ENCODE results near the gene CEP85L.

CEP85L gene

DNA sequence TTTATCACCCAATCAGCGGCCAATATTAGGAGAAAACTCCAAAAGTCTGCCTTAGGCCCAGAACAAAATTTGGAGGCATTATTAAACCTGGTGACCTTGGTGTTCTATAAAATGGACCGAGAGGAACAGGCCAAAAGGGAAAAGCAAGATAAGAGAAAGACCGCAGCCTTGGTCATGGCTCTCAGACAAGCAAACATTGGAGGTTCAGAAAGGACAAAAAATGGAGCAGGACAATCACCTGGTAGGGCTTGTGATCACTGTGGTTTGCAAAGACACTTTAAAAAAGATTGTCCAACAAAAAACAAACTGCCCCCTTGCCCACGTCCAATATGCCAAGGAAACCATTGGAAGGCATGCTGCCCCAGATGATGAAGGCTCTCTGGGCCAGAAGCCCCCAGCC lies 31.2 kb downstream of the CEP85L start:
- no peak for DNase-seq (ENCODE audit: low read depth)

DNA sequence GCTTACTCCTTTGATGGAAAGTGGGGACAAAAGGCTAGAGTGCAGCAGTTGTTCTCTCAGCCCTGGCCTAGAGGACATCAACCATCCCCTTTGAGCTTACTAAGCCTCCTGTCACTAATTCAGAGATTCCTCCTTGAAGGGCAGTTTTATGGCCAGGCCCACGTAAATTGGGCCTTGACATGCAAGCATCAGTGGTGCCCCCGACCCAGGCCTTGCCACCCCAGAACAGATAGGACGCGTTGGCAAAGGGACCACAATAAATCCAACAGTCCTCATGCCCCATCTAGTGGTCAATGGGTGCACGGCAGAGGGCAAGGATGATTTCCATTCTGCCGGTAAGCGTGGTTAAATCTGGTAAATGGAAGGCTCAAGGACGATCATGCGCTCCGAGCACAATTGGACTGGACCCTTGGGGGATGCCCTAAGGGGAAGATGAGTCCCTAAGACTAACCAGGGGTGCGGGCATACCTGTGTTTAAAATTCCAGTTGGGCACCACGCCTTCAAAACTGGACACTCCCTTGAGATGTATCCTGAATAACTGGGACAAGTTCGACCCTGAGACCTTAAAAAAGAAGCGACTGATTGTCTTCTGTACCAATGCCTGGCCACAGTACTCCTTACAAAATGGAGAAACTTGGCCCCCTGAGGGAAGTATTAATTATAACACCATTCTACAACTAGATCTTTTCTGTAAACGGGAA lies 32.6 kb downstream of the CEP85L start:
- DNase-seq (ENCODE audit: low read depth), result peak; percentile 52

DNA sequence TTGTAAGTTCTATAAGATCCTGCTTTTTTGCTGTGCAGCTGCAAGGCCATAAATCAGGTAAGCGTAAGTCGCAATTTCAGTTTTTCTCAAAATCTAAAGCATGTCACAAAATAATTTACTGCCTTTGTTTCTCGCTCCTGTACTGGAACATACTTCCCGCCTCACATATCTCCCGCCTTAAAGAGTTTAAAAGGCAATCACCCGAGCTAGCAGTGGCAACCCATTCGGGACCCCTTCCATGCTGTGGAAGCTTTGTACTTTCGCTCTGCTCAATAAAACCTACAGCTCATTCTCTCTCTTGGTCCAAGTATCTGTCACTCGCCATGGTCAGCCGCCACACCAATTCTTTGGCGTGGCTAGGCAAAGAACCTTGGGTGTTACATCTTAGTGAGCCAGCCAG lies 34.0 kb downstream of the CEP85L start:
- DNase-seq (ENCODE audit: low read depth), result no peak

DNA sequence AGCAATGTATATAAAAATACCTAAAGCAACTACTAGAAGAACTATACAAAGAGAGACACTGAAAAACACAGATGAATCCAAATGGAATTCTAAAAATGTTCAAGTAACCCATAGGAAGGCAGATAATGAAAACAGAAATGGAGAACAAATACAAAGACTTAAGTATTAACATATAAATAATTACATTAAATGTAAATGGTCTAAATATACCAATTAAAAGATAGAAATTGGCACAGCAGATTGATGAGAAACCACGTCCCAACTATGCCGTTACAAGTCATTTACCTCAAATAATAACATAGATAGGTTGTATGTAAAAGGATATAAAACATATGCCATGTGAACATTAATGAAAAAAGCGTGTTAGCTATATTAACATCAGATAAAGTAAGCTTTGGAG lies 40.1 kb downstream of the CEP85L start:
- no peak for DNase-seq (ENCODE audit: low read depth)

DNA sequence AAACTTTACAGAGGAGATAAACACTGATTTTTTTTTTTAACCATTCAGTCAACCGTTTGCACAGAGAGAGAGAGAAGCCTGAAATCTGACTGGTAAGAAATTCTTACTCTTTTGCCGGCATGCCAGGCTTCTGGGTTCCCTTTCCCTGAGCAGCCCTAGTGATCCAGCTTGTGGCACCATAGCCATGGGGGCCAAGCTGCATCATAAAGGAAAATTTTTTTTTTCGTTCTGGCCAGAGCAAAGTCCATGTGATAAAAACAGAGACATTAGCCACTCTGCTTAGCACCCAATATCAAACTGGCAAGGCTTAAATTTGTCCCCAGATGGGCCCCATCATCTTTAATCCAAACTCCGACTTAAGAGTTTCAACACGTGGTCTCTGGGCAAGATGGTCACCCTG lies 44.5 kb downstream of the CEP85L start:
- no peak for DNase-seq (ENCODE audit: low read depth)

DNA sequence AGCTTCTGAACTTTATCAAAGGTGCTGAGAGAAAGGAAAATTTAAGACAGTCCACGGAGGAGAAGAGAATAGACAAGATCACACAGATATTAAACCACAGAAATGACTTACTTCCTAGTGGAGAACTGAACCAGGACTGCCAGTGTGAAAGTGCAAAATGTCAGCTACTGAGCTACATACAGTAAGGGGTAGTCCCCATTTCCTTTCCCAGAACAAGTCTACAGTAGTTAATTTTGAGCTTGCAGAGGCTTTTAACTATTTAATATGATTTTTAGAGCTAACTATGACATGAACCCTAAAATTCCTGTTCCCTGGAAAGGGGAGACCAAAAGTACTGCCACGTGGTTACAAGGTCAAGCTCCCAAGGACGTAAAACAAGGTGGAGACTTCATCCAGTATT lies 45.1 kb downstream of the CEP85L start:
- no peak for DNase-seq (ENCODE audit: low read depth)

DNA sequence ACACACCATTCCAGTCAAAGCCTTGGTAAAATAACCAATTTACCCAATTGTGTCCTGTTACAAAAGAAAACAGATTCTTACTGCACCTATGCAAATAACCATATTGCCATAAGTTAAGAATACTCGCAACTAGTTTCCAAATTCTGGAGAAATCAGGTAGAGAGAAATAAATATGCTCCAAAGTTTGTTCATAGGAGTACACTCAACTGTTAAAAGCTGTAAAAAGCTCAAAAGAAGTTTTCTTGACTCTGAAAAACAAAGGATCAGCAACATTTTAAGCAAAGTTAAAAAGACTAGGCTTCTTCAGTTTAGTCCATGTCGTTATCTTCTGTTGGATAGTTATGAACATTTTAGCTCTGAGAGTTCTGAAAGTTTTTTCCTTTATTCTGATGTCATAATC lies 48.0 kb downstream of the CEP85L start:
- no peak for DNase-seq (ENCODE audit: low read depth)

DNA sequence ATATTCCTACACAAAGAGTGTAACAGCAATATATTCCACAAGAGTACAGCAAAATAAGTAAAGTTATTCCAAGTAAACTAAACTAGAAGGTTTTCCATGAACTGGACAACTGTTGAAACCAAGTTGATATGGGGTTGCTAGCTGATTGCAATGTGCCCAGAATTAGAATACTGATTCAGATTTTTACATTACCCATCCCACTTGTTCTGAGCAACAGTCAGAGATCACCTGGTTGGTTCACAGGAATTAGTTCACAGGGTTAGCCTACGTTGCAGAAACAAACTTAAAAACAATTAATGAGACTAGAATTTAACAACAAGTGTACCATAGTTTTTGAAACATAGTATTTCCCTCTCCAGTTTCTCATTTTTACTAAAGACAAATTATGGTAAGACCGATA lies 49.1 kb downstream of the CEP85L start:
- DNase-seq (ENCODE audit: low read depth), result no peak

DNA sequence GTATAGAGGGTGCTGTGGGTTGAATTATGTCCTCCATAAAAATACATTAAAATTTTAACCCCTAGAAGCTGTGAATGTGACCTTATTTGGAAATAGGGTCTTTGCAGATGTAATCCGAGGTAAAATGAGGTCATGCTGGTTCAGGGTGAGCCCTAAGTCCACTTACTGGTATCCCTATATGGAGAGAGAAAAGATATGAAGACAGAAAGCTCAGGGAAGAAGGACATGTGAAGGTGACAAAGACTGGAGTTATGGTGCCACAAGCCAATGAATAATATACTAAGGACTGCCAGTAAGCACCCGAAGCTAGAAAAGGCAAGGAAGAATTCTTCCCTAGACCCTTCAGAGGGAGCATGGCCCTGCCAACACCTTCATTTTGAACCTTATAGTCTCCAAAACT lies 53.1 kb downstream of the CEP85L start:
- no peak for DNase-seq (ENCODE audit: low read depth)

DNA sequence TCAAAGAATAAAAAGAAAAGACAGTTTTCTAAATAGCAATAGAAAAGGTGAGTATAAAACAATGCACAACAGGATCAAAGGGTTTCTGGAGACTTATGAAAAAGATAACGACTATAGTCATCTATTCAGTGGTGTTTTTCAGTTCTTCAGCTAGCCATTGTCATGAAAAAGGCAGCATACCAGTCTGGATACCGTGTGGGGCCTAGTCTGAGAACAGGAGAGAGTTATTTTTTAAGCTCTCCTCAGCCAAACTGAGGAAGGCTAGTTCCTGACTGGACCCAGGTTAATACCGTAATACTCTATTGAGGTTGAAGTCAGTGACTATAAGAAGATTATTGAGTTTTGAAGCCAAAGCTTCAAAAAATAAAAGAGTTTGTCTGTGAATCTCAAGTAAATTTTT lies 53.8 kb downstream of the CEP85L start:
- DNase-seq (ENCODE audit: low read depth), result no peak

DNA sequence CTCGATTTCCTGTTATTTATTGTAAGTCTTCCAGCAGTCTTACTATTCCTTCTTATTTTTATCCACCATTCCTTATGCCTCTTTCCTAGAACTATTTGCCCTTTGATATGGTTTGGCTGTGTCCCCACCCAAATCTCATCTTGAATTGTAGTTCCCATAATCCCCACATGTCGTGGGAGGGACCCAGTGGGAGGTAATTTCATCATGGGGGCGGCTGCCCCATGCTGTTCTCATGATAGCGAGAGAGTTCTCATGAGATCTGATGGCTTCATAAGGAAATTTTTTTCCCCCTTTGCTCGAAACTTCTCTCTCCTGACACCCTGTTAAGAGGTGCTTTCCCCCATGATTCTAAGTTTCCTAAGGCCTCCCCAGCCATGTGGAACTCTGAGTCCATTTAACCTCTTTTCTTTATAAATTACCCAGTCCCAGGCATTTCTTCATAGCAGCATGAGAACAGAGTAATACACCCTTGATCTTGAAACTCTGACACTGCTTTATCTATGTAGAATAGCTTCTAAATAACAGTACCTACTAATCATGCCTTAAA lies 54.5 kb downstream of the CEP85L start:
- DNase-seq (ENCODE audit: low read depth), result no peak

DNA sequence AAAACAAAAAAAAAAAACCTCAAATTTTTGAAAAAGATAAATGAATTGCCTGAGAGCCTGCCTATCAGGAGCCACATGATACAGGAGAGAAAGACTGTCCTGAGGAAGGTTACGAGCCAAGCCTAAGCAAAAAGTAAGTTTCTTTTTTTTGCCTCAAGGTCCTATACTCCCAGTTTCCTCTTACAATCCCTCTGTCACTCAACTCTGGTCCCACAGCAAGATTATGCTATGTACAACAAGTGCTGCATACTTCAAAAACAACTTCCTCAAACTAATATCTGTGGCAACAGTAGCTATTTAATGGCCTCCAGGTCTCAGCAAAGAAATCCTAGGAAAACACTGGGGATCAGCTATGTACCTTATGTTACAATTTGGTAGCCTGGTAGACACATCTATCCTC lies 56.5 kb downstream of the CEP85L start:
- DNase-seq (ENCODE audit: low read depth), result no peak

DNA sequence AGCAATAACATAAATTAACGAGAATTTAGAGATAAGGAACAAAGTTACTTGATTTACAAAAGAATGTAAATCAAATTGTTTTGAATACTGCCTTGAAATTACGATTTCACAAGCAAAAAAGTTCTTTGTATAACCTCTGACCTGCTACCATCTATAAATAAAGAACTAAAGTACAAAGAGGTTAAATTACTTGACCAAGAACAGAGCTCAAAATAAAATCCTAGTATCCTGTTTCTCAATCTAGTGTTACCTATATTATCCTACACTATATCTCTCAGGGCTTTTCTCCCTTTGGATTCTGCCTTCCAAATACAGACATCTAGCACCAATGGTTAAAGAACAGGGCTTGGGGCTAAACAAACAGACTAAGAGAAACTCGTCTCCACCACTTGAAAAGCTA lies 59.5 kb downstream of the CEP85L start:
- no peak for DNase-seq (ENCODE audit: low read depth)

DNA sequence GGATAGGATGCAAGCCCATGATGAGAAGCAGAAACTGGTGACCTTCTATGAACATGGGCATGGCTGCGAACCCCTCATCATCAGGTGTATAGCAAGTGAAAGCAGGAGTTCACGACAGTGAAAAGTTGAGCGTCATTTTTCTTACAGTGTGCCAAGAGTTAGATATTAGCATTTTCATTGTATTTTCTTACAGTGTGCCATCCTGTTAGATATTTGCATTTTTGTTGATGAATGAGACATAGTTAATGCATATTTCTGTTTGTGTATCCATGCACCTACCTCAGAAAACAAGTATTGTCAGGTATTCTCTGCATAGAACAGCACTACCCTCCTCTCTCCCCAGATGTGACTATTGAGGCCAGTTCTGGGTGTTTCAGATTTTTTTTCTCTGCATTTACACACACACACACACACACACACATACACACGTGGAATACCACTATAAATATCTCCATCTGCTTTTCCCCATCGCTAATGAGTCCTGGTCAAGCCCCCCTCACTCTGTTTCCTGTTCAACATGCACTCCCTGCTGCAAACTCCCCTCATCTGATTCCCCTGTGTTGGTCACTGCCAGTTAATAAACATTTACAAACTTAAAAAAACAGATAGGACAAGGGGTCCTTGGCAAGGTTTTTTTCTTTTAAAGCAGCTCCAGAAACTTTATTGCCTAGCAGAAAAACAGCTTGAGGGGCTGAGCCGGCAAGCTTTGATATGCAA lies 61.6 kb downstream of the CEP85L start:
- no peak for DNase-seq (ENCODE audit: low read depth)

DNA sequence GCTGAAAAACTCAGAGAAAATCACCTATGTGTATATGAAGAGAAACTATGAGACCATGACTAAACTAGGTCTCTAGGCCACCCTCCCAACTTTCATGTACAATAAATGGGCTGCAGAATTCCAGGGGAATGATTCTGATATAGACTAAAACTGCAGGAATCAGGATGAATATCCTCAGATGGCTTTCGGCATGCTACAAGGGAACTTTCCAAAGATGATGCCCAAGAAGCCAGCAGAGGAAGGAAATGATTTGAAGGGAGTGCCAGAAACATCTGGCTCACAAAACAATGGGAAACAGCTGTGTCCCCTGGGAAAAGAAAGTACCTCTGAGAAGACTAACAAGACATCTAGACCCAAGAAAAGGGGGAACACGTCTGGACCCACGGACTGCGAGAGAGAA lies 62.2 kb downstream of the CEP85L start:
- no peak for DNase-seq (ENCODE audit: low read depth)

DNA sequence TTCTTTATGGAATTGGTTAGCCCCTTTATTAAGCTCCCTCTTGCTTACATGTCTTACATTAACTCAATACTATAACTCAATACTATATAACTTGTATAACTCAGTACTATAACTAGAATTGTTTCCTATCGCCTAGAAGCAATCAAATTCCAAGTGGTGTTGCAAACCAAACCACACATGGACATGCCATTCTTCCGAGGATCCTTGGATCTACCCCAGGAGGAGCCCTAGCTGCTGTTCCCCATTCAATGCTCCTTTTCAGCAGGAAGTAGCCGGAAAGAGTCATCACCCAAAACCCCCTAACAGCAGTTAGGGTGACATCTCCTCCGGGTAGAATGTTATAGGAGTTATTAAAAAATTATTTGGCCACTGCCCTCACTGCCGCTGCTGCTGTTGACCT lies 62.8 kb downstream of the CEP85L start:
- no peak for DNase-seq (ENCODE audit: low read depth)

DNA sequence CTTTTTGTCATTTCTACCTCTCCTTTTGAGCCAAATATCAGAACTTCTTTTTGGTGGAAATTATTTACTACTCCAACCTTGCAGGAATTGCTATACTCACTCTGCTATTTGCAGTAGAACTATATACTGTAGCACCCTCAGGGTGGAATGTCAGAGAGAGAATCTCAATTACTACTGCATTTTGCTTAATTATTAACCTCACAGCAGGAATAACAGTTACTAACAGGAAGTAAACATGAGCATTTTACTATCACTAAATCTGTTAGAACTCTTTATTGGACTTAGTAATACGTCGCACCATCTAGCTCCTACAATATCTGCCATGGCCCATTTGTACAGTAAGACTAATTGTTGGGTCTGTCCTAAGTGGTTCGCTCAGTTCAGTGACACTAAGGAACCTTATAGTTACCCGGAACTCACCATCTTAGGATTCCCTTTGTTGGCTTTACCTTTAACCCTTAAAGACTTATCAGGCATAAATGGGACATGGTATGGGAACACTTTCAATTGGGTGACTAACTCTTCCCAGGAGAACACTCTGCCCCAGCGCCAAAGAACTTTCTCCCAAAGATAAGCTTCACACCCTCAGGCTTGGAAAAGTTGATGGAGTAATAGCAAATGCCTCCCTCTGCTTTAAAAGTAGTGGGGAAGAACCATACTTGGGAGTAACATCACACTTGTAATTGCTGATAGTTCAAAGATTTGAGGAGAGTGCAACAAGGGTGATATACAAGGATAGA lies 64.5 kb downstream of the CEP85L start:
- no peak for DNase-seq (ENCODE audit: low read depth)

DNA sequence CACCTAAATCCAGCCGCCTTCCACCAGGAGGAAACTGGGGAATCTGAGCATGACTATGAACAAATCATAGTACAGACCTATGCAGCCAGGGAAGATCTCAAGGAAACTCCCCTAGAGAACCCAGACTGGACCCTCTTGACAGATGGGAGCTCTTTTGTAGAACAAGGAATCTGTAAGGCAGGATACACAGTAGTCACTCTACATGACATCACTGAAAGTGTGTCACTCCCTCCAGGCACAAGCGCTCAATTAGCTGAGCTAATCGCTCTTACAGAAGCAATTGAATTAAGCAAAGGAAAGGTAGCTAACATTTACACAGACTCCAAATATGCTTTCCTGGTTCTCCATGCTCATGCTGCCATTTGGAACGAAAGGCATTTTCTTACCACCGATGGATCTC lies 66.5 kb downstream of the CEP85L start:
- DNase-seq (ENCODE audit: low read depth), result no peak

DNA sequence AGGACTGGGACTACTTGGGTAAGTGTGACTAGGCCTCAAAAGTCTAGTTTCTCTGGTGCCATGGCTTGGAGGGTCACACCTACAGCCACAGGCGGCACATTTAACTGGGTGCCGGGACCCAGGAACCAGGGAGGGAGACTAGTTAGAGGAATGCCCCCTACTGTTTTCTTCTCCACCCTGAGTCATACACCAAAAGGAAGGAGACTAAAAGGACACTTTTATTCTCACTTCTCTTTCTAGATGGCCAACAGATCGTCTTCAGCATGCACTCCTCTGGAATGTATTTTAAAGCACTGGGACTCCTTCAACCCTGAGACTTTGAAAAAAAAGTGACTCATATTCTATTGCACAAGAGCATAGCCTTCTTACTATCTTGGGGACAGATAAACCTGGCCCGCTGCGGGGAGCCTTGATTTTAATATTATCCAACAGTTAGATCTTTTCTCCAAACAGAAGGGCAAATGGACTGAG lies 69.9 kb downstream of the CEP85L start:
- DNase-seq (ENCODE audit: low read depth), result no peak

DNA sequence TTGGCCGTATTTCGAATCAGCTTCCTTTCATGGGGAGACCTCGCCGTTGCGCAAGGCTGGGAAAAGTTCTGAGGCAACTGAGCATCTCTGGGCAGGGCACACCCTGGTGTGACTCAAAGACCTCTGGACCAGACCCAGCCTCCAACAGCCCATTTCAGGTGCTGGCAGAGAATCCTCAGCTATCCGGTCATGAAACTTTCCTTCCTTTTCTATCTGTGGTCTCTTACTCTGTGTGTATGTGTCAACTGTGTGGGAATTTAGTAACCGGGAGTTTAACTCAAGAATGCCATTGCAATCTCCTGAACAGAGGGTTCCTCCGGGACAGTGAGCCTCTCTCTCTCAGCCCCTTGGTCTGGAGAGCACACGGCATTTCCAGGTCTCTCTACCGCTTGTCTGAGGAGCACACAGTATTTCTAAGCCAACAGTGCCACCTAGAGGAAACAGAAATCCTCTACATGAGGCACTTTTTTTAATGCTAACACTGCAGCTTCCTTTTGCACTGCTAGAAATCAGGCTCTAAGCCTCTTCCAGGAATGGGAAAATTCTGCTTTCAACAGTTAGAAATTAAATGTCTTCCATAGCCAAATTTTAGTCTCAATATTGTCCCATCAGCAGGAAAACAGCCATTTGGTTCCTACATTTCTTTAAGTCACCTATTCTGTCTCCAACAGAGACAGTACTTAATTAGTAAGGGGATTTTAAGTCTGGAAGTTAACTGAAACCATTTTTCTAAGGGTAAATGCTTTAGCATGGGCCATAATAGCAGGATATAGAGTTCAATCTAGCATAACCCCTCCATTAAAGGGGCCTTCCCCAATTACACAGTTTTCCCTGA lies 70.6 kb downstream of the CEP85L start:
- no peak for DNase-seq (ENCODE audit: low read depth)

DNA sequence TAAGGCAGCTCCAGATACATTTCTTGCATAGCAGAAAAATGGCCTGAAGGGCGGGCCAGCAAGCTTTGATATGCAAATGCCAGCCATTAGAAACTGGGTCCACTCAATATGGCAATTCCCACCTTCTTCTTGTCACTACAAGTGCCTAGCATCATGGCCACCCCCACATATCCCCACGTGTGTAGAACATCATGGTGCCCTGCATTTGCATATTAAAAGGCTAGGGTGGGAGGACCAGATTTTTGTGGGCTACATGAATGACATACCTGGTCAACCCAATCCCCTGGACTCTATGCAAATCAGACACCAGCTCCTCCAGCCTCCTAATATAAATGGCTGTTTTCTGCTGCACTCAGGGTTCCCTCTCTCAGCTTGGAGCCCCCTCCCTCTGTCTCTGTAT lies 71.6 kb downstream of the CEP85L start:
- no peak for DNase-seq (ENCODE audit: low read depth)

DNA sequence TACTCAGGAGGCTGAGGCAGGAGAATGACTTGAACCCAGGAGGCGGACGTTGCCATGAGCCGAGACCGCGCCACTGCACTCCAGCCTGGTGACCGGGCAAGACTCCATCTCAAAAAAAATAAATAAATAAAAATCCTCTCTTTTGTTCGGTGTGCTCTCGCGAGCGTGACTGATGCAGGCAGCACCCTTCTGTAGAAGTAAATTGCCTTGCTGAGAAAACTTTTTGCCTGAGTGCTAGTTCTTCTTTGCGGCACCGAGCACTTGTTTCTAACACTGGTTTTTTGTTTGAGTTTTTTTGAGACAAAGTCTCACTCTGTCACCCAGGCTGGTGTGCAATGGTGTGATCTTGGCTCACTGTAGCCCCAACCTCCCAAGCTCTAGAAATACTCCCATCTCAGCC lies 72.8 kb downstream of the CEP85L start:
- no peak for DNase-seq (ENCODE audit: low read depth)
